ENCODE results near the gene RCBTB2.
A peak's percentile ranks its signal among the peaks of the same experiment; 100 is the strongest.

The RCBTB2 gene

DNA sequence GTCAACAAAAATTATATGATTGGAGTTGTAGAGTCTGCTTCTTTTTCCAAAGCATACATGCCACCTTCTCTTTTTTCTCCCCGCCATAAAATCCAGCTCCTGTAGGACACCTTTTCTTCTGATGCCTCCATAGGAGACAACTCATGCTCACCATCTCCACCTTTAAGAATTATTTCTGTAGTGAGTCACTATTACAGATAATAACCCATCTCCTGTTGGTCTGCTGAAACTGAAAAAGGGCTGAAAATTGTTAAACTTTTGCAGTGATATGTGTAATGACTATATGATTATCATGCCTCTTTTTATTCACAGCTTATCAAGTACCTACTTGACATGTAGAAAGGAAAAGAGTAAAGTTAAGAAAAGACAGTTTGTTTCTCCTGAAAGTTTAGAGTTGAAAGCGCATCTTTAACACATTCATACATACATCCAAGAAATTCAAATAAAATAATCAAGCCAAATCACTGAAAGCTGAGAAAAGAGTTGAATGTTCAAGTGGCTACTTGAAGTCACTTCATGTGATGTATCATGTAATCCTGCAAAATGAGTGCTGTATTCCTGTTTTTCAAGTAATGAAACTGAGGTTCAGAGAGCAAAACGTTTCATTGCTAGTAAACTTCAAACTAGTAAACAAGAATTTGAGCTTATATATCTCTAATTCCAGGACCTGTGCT, 84.5 kb downstream of the RCBTB2 start:
- DNase-seq (ENCODE audit: low read depth), result no peak

GRCh38 chr13:48446464-48446863, 86.4 kb downstream of the RCBTB2 start:
- DNase-seq (ENCODE audit: low read depth), result peak; percentile 45

DNA sequence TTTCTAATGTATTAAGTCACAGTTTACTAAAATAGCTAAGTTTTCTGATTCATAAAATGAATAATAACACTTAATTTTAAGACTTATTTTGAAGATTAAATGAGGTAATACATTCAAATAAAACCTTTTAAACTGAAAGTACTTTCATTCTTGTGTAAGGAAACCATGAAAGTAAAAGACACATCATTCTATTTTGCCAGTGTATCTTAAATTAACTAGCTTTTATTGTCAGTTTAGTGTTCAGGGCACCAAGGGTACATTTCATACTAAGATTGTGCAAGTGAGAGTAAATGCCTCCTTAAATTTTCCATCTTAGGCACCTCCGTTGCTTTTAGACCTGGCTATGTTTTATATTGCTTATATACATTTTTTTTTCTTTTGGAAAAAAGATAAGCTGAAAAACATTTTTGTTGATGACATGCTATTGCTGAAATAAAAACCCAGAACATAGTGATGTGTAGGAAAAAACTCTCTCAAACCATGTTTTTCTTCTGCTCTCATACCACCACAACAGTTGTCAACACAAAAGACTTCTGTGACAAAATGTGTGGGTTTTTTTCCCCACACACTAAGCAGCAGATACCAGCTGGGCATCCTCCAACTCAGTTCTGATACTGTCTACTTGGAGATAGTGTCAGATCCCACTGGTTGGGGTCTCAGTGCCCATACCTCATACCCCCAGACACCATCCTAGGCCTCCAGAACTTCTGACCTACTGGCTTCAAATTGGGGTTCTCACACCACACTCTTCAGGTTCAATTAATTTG, 89.3 kb downstream of the RCBTB2 start:
- no peak for DNase-seq (ENCODE audit: low read depth)
